Measurements from ENCODE around the gene IFNA16. TPM values are rescaled to one million over a fixed set of nuclear protein-coding genes. Genes with fewer than 3 reads are reported as not detected.
"Not testable (repeated sequence)": the region's sequence is repeated elsewhere in the genome, so short reads cannot be mapped to it uniquely, and the experiment has no call there.

IFNA16 gene
- total RNA-seq, 2 experiments from 2014 or later, result not detected

DNA sequence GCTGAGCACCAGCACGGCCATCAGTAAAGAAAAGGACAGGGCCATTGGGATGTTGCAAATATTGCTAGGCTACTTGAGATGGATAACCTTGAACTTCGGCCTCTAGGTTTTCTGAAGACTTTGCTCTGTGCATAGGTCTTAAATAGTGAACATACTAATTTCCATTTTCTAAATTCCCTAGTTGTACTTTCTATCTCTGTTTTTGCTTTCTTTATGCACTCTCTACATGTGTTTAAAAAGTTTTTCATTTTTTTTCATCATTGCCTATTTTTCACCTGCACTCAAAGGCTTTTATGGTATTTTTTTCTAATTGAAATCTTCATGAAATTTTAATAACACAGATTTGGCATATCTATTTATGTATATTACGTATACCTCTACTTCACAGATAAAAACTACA is 29.6 kb downstream of the IFNA16 start, which contains the start of gene IFNA4:
IFNA4 (minus strand) TSS at position 101 of the 400 bp plus-strand sequence; CDS start at position 45, 56 bp downstream.
- CTCF ChIA-PET; H3K27me3 Mint-ChIP-seq (ENCODE audit: low read depth); H3K9me3 Mint-ChIP-seq; DNase-seq; intact Hi-C loops (cut with micrococcal nuclease); H3K4me3 Mint-ChIP-seq; H3K36me3 Mint-ChIP-seq (ENCODE audit: low read depth); H3K4me1 Mint-ChIP-seq (ENCODE audit: low read depth); H3K27ac Mint-ChIP-seq: not testable (repeated sequence)

DNA sequence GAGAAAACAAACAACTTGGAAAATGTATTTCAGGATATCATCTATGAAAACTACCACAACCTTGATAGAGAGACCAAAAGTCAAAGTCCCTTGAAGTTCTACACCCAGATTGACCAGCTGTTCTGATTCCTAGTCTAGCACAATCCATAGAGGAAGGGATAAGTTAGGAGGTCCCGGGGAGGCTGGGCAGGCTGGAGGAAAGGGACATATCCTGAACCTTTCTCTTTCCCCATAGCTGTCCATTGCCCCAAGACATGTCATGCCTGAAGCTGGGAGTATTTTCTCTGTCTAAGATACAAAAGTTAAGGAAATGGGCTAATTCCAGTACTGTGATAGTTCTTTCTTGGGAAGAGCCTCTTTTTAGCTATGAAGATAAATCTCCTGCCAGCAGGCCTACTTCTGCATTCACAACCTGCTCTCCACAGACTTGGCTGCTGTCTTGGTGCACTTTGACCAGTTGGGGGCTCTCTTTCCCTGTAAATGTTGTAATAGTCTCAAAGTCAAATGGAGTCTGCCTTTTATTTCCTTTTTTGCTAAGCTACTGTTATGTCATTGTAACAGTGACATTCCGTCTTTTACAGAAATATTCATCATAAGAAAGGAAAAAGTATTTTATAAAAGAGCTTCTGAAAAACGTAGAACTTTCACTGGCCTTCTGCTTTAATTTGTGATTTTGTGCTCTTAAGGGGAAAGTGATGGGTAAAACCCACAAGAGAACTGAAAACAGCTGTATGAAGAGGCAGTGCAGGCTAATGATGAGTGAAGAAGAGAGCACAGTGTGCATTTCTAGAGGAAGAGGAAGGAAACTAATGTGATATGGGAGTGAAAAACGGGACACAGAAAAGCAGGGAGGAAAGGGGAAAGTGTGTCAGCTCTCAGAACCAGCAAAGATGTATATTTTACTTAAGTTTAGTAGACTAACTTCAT is 34.0 kb downstream of the IFNA16 start:
- DNase-seq, result peak; percentile 55

DNA sequence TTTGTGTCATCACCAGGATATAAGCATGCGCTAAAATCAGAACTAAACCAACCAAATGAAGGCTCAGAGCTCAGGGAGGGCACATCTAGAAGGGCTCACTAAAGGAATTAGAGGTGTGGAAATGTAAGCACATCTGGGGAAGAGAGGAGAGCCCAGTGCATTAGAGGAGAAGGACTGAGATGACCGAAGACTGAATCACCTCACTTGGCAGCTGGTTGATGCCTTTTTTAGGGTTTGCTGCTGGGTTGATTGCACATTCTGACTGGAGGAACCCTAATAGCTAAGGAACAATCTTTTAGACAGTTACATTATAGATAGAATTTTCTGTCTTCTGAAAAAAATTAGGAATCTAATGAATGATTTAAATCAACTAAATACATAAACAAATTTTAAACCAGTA is 42.4 kb downstream of the IFNA16 start:
- no peak overlapping the region for H3K27ac Mint-ChIP-seq
- CTCF ChIA-PET, result interaction anchor here (1.0 to 1.9 kb wide), 2 partner anchors 8 to 20 kb away, joined by 6 to 14 read pairs; no protein-coding TSS in a partner anchor

More for the DNA sequence above, 34.0 kb downstream of the IFNA16 start:
- H3K9me3 Mint-ChIP-seq; H3K27me3 Mint-ChIP-seq (ENCODE audit: low read depth); intact Hi-C loops (cut with micrococcal nuclease); H3K4me3 Mint-ChIP-seq; H3K27ac Mint-ChIP-seq; H3K36me3 Mint-ChIP-seq (ENCODE audit: low read depth); H3K4me1 Mint-ChIP-seq (ENCODE audit: low read depth): not testable (repeated sequence)
- CTCF ChIA-PET, result interaction anchor here (0.5 to 3.5 kb wide), 37 partner anchors 8 to 647 kb away, joined by 3 to 28 read pairs (median 3); partner anchors contain the start of gene KLHL9

DNA sequence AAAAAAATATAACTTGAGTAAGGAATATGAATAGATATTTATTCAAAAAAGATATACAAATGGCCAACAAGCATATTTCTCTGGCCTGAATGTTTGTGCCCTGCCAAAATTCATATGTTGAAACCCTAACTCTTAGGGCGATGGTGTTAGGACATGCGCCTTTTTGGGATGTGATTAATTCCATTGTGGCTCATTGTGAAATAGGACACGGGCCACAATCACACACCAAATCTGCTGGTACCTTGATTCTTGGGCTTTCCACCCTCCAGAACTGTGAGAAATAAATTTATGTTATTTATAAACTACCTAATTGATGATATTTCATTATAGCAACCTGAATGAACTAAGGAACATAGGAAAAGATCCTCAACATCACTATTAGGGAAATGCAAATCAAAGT is 45.0 kb downstream of the IFNA16 start:
- Mint-ChIP-seq H3K4me1 (ENCODE audit: low read depth) (no peaks in the 10 kb centered on the region), H3K9me3 (no peaks in the 10 kb centered on the region), H3K4me3 (no peak overlapping the region), H3K36me3 (ENCODE audit: low read depth) (no peaks in the 10 kb centered on the region), H3K27ac (no peak overlapping the region), H3K27me3 (ENCODE audit: low read depth) (peaks cover 3% of the 10 kb centered on the region)
- CTCF ChIA-PET, result no interaction called here
- DNase-seq, result no peak
- intact Hi-C loops (cut with micrococcal nuclease), result no loop called here

More for the DNA sequence above, 42.4 kb downstream of the IFNA16 start:
- Mint-ChIP-seq H3K4me3 (no peak overlapping the region), H3K9me3 (no peaks in the 10 kb centered on the region), H3K4me1 (ENCODE audit: low read depth) (no peaks in the 10 kb centered on the region), H3K27me3 (ENCODE audit: low read depth) (peaks cover 3% of the 10 kb centered on the region), H3K36me3 (ENCODE audit: low read depth) (no peaks in the 10 kb centered on the region)
- DNase-seq, result no peak
- intact Hi-C loops (cut with micrococcal nuclease), result no loop called here

DNA sequence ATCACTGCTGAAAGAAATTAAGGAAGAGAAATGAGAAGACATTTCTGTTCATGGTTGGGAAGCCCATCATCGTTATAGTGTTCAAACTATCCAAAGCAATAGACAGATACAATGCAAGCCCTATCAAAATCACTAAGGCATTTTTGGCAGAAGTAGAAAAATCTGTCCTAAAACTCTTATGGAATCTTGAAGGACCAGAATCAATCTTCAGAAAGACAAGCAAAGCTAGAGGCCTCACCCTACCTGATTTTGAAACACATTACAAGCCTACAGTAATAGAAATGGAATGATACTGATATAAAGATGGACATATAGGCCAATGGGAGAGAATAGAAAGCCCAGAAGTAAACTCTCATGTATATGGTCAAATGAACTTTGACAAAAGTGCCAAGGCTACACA is 45.8 kb downstream of the IFNA16 start:
- Mint-ChIP-seq H3K27ac (no peak overlapping the region), H3K36me3 (ENCODE audit: low read depth) (no peaks in the 10 kb centered on the region), H3K4me3 (no peak overlapping the region), H3K27me3 (ENCODE audit: low read depth) (peaks cover 5% of the 10 kb centered on the region), H3K9me3 (no peaks in the 10 kb centered on the region), H3K4me1 (ENCODE audit: low read depth) (no peaks in the 10 kb centered on the region)
- intact Hi-C loops (cut with micrococcal nuclease), result no loop called here
- CTCF ChIA-PET, result no interaction called here
- DNase-seq, result no peak

DNA sequence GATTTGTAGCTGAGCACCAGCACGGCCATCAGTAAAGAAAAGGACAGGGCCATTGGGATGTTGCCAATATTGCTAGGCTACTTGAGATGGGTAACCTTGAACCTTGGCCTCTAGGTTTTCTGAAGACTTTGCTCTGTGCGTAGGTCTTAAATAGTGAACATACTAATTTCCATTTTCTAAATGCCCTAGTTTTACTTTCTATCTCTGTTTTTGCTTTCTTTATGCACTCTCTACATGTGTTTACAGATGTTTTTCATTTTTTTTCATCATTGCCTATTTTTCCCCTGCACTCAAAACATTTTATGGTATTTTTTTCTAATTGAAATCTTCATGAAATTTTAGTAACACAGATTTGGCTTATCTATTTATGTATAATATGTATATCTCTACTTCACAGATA is 50.6 kb downstream of the IFNA16 start, which contains the start of gene IFNA21:
IFNA21 (minus strand) TSS at position 101 of the 400 bp plus-strand sequence; CDS start at position 53, 48 bp downstream.
- H3K4me1 Mint-ChIP-seq (ENCODE audit: low read depth); H3K4me3 Mint-ChIP-seq; CTCF ChIA-PET: not testable (repeated sequence)

More for the DNA sequence above, 50.6 kb downstream of the IFNA16 start, which contains the start of gene IFNA21:
- H3K27me3 Mint-ChIP-seq (ENCODE audit: low read depth); intact Hi-C loops (cut with micrococcal nuclease); H3K27ac Mint-ChIP-seq; H3K36me3 Mint-ChIP-seq (ENCODE audit: low read depth); H3K9me3 Mint-ChIP-seq; DNase-seq: not testable (repeated sequence)

Other genes starting within 250 kb of the IFNA16 start
- 1 to 10 TPM; 1.1 to 1.6 TPM for gene HACD4, start 185.7 kb downstream of the IFNA16 start, total RNA-seq
- under 1 TPM; 0.44 to 0.57 TPM for gene IFNB1, start 139.4 kb downstream of the IFNA16 start, total RNA-seq
- not detected for gene IFNW1, start 75.5 kb downstream of the IFNA16 start, total RNA-seq
- not detected for gene IFNA21, start 50.7 kb downstream of the IFNA16 start, total RNA-seq
- gene IFNA4, start 29.7 kb downstream of the IFNA16 start, total RNA-seq, result not detected
- not detected for gene IFNA7, start 15.1 kb downstream of the IFNA16 start, total RNA-seq
- not detected for gene IFNA10, start 10.2 kb downstream of the IFNA16 start, total RNA-seq
- gene IFNA17, start 10.9 kb upstream of the IFNA16 start, total RNA-seq, result not detected
- gene IFNA14, start 22.7 kb upstream of the IFNA16 start, total RNA-seq, result not detected
- not detected for gene IFNA5, start 88.0 kb upstream of the IFNA16 start, total RNA-seq
- gene KLHL9, start 118.1 kb upstream of the IFNA16 start, total RNA-seq, result 10 to 100 TPM; 17.5 to 18.3 TPM
- gene IFNA6, start 133.6 kb upstream of the IFNA16 start, total RNA-seq, result not detected
- not detected for gene IFNA13, start 150.7 kb upstream of the IFNA16 start, total RNA-seq
- gene IFNA2, start 168.1 kb upstream of the IFNA16 start, total RNA-seq, result not detected
- not detected for gene IFNA8, start 191.8 kb upstream of the IFNA16 start, total RNA-seq
- not detected for gene IFNA1, start 223.1 kb upstream of the IFNA16 start, total RNA-seq

Data from activated naive CD4-positive, alpha-beta T cell treated with anti-CD3 and anti-CD28 coated beads for 36 hours (primary cell).